CD14-positive monocyte (primary cell): ENCODE results near the gene MAGEB4. TPM values are rescaled to one million over a fixed set of nuclear protein-coding genes. Genes with fewer than 3 reads are reported as not detected.

Source experiments
- DNase-seq, 3 donors: peaks; one replicate each; pipeline ENCODE4 v3.0.0-alpha.2; 2011 to 2022
- H2AFZ ChIP-seq: 2 replicates; pipeline ENCODE4 v1.6.0; 2012; ENCODE audit warnings: mild to moderate bottlenecking, low read depth, low read length, inconsistent platforms; ENCODE audit not compliant: insufficient read depth, poor library complexity, severe bottlenecking
- H3K27ac ChIP-seq, 2 donors: 1 replicate in 1 of 2; 2 replicates in 1 of 2; pipeline ENCODE4 v1.5.1; 2012 to 2013; ENCODE audit warnings: low read length in 2 of 2, control low read depth in 1 of 2, inconsistent platforms in 1 of 2, low read depth in 1 of 2, mild to moderate bottlenecking in 1 of 2
- H3K27me3 ChIP-seq, 2 donors: one replicate each; pipeline versions ENCODE4 v1.6.0 to v1.6.1; 2011 to 2013; ENCODE audit warnings: low read length in 2 of 2; ENCODE audit not compliant: control insufficient read depth in 2 of 2, insufficient read depth in 2 of 2
- H3K36me3 ChIP-seq, 2 donors: replicated peaks in 1 of 2; 1 replicate in 1 of 2; 2 replicates in 1 of 2; pipeline versions ENCODE4 v1.5.1 to v1.6.1; 2012 to 2013; ENCODE audit warnings: low read length in 2 of 2, control low read depth in 1 of 2, inconsistent platforms in 1 of 2, mild to moderate bottlenecking in 1 of 2; ENCODE audit not compliant: insufficient read depth in 2 of 2, control insufficient read depth in 1 of 2
- H3K4me1 ChIP-seq, 2 donors: 1 replicate in 1 of 2; 2 replicates in 1 of 2; pipeline versions ENCODE4 v1.5.1 to v1.6.1; 2012 to 2013; ENCODE audit warnings: low read length in 2 of 2, control low read depth in 1 of 2, inconsistent platforms in 1 of 2, mild to moderate bottlenecking in 1 of 2, moderate library complexity in 1 of 2; ENCODE audit not compliant: insufficient read depth in 2 of 2, control insufficient read depth in 1 of 2
- H3K4me2 ChIP-seq: replicated peaks from 2 replicates; pipeline ENCODE3; 2012; ENCODE audit warnings: low read length, moderate library complexity, mild to moderate bottlenecking; ENCODE audit not compliant: poor library complexity, severe bottlenecking; ENCODE audit errors: extremely low read depth
- H3K4me3 ChIP-seq, 3 experiments: fragments of 200-600 bp in 1 of 3; sonication (generic) in 1 of 3; replicated peaks in 1 of 3; 1 replicate in 2 of 3; 2 replicates in 1 of 3; pipeline ENCODE4 v1.5.1; 2011 to 2013; ENCODE audit warnings: low read length in 3 of 3, mild to moderate bottlenecking in 3 of 3, control low read depth in 2 of 3, low read depth in 2 of 3, inconsistent platforms in 1 of 3, moderate library complexity in 1 of 3
- H3K79me2 ChIP-seq: 2 replicates; pipeline ENCODE4 v1.6.0; 2012; ENCODE audit warnings: mild to moderate bottlenecking, control low read depth, inconsistent platforms, low read length, moderate library complexity; ENCODE audit not compliant: insufficient read depth
- H3K9ac ChIP-seq: 2 replicates; pipeline ENCODE4 v1.6.0; 2017; ENCODE audit warnings: low read length, mild to moderate bottlenecking; ENCODE audit not compliant: insufficient read depth, poor library complexity, severe bottlenecking
- H3K9me3 ChIP-seq, 2 donors: replicated peaks in 1 of 2; 1 replicate in 1 of 2; 2 replicates in 1 of 2; pipeline versions ENCODE4 v1.5.1 to v1.6.1; 2012 to 2013; ENCODE audit warnings: low read length in 2 of 2, control low read depth in 1 of 2; ENCODE audit not compliant: control insufficient read depth in 1 of 2, insufficient read depth in 1 of 2
- H4K20me1 ChIP-seq: 2 replicates; pipeline ENCODE4 v1.6.0; 2012; ENCODE audit warnings: mild to moderate bottlenecking, low read length, control low read depth, moderate library complexity; ENCODE audit not compliant: insufficient read depth
- H3K27ac Mint-ChIP-seq, 7 donors: one replicate each; pipeline ENCODE4 v1.8.0; 2020; ENCODE audit warnings: mild to moderate bottlenecking in 7 of 7, mixed read lengths in 7 of 7, moderate library complexity in 6 of 7, inconsistent platforms in 2 of 7
- H3K27me3 Mint-ChIP-seq, 3 donors: one replicate each; pipeline ENCODE4 v1.8.0; 2021 to 2022; ENCODE audit warnings: low read depth in 3 of 3, mild to moderate bottlenecking in 3 of 3, mixed read lengths in 3 of 3, moderate library complexity in 3 of 3, inconsistent platforms in 1 of 3
- H3K36me3 Mint-ChIP-seq, 2 donors: one replicate each; pipeline ENCODE4 v1.8.0; 2020; ENCODE audit warnings: mixed read lengths in 2 of 2, inconsistent platforms in 1 of 2, mild to moderate bottlenecking in 1 of 2
- H3K4me1 Mint-ChIP-seq: one replicate; pipeline ENCODE4 v1.8.0; 2020; ENCODE audit warnings: mild to moderate bottlenecking, mixed read lengths
- H3K4me3 Mint-ChIP-seq, 2 donors: one replicate each; pipeline ENCODE4 v1.8.0; 2020; ENCODE audit warnings: mild to moderate bottlenecking in 2 of 2, mixed read lengths in 2 of 2, moderate library complexity in 1 of 2
- H3K9me3 Mint-ChIP-seq, 7 donors: one replicate each; pipeline ENCODE4 v1.8.0; 2020 to 2022; ENCODE audit warnings: mixed read lengths in 7 of 7, mild to moderate bottlenecking in 6 of 7, moderate library complexity in 6 of 7, inconsistent platforms in 2 of 7
- CTCF ChIP-seq: fragments of 200-600 bp; IDR thresholded peaks from one replicate; pipeline ENCODE4 v1.8.0; 2022; ENCODE audit warnings: antibody characterized with exemption, mild to moderate bottlenecking
- WGBS: methylation state at CpG from one replicate; pipeline ENCODE4 v1.1.5; 2013; ENCODE audit warnings: missing lambda C conversion rate; ENCODE audit not compliant: insufficient coverage; 5-methylcytosine and 5-hydroxymethylcytosine counted together
- intact Hi-C, 2 donors: fragments of 100-400 bp; cut with micrococcal nuclease; formaldehyde crosslinking; loops; one replicate each; pipeline versions ENCODE4 v1.15.0 to v1.15.1; 2023
- polyA plus RNA-seq, 3 donors: library from polyadenylated mRNA; depleted of rRNA in 1 of 3; unstranded in 2 of 3; stranded (reverse) in 1 of 3; fragments of 300-500 nt in 2 of 3; fragments of >200 nt in 1 of 3; fragmentation: Illumina TruSeq in 2 of 3; gene quantifications; 1 replicate in 2 of 3; 2 replicates in 1 of 3; pipeline ENCODE4 v1.2.3, GENCODE V29; 2012 to 2021

Gene MAGEB4
- polyA plus RNA-seq, 3 donors, result not detected

- Histone ChIP-seq H3K27me3 (no peaks in the 10 kb centered on the region), H3K36me3 (no peaks in the 10 kb centered on the region), H3K79me2 (no peaks in the 10 kb centered on the region), H3K27ac (no peak overlapping the region), H3K9me3 (peaks cover 0 to 5% of the 10 kb centered on the region in 2 donors), H4K20me1 (no peaks in the 10 kb centered on the region), H3K4me3 (no peak overlapping the region), H2AFZ (no peak overlapping the region), H3K4me1 (no peaks in the 10 kb centered on the region), H3K4me2 (no peak overlapping the region), H3K9ac (no peak overlapping the region)
- H3K4me3 Mint-ChIP-seq, result no peak overlapping the region
- peaks cover 0 to 6% (median 3%) of the 10 kb centered on the region in 3 donors for H3K27me3 Mint-ChIP-seq
- WGBS, result no CpG with 5 or more reads among the region's 4 CpGs
- no peak for TF ChIP-seq CTCF
- H3K4me1 Mint-ChIP-seq, result no peaks in the 10 kb centered on the region
- no peak for DNase-seq
- H3K36me3 Mint-ChIP-seq, result no peaks in the 10 kb centered on the region
- intact Hi-C loops, result no loop called here
- peaks cover 0 to 21% (median 3%) of the 10 kb centered on the region in 7 donors for H3K9me3 Mint-ChIP-seq
- no peak overlapping the region for H3K27ac Mint-ChIP-seq
Observed at GRCh38 chrX:30219372-30219771, 22.4 kb upstream of the MAGEB4 start.

- H2AFZ ChIP-seq, result no peak overlapping the region
- intact Hi-C loops, result no loop called here
- H3K4me3 ChIP-seq, result no peak overlapping the region
- no peak overlapping the region for H3K9ac ChIP-seq
- no peak for DNase-seq
- H3K36me3 Mint-ChIP-seq, result no peaks in the 10 kb centered on the region
- no peaks in the 10 kb centered on the region for H4K20me1 ChIP-seq
- peaks cover 0 to 5% of the 10 kb centered on the region in 2 donors for H3K9me3 ChIP-seq
- no peak overlapping the region for H3K27ac Mint-ChIP-seq
- TF ChIP-seq CTCF, result no peak
- no peaks in the 10 kb centered on the region for H3K4me1 ChIP-seq
- H3K79me2 ChIP-seq, result no peaks in the 10 kb centered on the region
- H3K9me3 Mint-ChIP-seq, result peaks cover 0 to 12% (median 3%) of the 10 kb centered on the region in 7 donors
- H3K27me3 ChIP-seq, result no peaks in the 10 kb centered on the region
- H3K4me1 Mint-ChIP-seq, result no peaks in the 10 kb centered on the region
- no peak overlapping the region for H3K4me2 ChIP-seq
- WGBS, result no CpG with 5 or more reads among the region's 5 CpGs
- no peak overlapping the region for H3K4me3 Mint-ChIP-seq
- H3K36me3 ChIP-seq, result no peaks in the 10 kb centered on the region
- H3K27me3 Mint-ChIP-seq, result peaks cover 0 to 3% (median 2%) of the 10 kb centered on the region in 3 donors
- no peak overlapping the region for H3K27ac ChIP-seq
Observed at GRCh38 chrX:30220661-30221060, 21.1 kb upstream of the MAGEB4 start.
